ENCODE results near the gene DNAH17.
"Not testable (repeated sequence)": the region's sequence is repeated elsewhere in the genome, so short reads cannot be mapped to it uniquely, and the experiment has no call there.

DNAH17 gene

DNA sequence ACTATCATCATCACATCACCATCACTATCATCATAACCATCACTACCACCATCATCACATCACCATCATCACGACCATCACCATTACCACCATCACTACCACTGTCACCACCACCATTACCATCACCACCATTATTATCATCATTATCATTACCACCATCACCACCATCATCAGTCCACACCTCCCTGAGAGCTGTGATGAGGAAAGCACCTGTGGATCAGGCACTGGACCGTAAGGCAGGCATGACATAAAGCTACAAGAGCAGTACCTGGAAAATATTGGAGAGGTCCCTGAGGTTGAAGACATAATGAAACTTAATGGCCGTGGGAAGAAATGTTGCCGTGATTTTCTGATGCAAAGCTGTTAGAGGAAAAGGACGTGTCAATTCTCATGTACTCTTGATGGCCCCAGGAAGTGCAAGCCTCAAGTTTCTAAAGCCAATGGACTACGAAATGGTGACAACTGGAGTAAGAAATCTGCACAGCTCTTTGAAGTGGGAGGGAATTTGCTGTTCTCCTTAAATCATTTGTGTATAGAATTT is 98.4 kb downstream of the DNAH17 start:
- no peak overlapping the region for H3K4me3 ChIP-seq (ENCODE audit: low read depth, low read length)

DNA sequence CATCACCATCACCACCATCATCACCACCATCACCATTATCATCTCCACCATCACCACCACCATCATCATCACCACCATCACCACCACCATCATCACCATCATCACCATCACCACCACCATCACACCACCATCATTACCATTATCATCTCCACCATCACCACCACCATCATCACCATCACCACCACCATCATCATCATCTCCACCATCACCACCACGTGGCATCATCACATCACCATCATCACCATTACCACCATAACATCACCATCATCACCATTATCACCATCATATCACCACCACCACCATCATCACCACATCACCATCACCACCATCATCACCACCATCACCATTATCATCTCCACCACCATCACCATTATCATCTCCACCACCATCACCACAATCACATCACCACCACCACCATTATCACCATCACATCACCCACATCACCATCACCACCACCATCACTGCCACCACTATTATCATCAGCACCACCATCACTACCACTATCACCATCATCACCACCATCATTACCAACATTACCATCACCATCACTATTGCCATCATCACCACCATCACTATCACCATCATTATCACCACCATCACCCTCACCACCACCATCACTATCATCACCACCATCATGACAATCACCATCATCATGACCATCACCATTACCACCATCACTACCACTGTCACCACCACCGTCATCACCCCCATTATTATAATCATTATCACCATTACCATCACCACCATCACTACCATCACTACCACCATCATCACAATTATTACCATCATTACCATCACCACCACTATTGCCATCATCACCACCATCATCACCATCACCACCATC is 99.1 kb downstream of the DNAH17 start:
- no peak overlapping the region for H3K4me3 ChIP-seq (ENCODE audit: low read depth, low read length)

DNA sequence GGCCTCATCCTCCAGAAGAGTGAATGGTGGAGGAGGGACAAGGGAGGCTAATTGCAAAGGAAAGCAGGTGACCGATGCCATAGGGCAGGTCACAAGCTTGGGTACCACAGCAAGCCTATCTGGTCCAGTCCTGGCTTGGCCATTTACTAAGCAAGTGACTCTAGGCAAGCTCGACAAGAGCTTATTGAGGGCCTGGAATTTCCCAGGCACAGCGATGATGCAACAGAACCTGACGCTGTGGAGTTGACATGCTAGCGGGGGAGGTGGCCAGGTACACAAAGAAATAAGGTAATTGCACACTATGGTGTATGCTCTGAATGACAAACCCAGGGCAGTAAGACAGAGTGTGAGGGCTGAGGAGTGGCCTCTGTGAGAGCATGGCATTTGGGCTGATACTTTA is 100.2 kb downstream of the DNAH17 start:
- no peak overlapping the region for H3K4me3 ChIP-seq (ENCODE audit: low read depth, low read length)

DNA sequence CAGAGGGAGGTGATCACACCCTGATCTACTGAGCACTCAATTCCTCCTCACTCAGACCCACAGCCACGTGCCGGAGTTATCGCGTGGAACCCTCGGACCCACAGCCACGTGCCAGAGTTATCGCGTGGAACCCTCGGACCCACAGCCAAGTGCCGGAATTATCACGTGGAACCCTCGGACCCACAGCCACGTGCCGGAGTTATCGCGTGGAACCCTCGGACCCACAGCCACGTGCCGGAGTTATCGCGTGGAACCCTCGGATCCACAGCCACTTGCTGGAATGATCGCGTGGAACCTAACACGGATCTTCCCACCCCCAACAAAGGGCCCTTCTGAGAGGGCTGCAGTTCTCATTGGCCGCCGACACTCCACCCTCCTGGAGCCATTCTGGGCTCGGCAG is 101.0 kb downstream of the DNAH17 start:
- no peak overlapping the region for H3K4me3 ChIP-seq (ENCODE audit: low read depth, low read length)

DNA sequence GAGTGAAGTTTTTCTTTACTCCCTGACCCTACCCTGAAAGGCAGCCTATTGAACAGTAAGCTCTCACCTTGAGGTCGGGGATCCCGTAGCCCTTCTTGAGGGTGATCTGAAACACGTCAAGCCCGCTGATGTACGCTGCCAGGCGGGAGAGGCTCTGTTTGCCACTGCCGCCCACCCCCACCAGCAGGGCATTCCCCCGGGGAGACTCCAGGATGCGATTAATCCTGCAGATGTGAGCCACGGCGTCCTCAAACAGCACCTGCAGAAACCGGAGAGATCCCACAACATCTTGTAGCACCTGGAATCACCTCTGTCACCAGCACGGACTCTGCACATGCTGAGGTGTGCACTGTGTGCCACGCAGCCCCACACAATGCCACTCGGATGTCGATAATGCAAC is 102.0 kb downstream of the DNAH17 start:
- H3K4me3 ChIP-seq (ENCODE audit: low read depth, low read length) = no peak overlapping the region

DNA sequence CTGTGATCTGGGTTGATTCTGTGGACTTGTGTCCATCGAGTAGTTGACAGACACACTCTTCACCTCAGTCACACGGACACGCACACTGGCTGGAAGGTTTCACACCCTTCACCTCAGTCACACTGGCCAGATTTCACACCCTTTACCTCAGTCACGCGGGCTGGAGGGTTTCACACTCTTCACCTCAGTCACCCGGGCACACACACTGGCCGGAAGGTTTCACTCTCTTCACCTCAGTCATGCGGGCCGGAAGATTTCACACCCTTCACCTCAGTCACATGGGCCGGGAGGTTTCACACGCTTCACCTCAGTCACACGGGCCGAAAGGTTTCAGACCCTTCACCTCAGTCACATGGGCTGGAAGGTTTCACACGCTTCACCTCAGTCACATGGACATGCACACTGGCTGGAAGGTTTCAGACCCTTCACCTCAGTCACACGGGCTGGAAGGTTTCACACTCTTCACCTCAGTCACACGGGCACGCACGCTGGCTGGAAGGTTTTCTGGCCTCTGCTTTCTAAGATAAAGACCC is 102.5 kb downstream of the DNAH17 start:
- H3K4me3 ChIP-seq (ENCODE audit: low read depth, low read length) = no peak overlapping the region

DNA sequence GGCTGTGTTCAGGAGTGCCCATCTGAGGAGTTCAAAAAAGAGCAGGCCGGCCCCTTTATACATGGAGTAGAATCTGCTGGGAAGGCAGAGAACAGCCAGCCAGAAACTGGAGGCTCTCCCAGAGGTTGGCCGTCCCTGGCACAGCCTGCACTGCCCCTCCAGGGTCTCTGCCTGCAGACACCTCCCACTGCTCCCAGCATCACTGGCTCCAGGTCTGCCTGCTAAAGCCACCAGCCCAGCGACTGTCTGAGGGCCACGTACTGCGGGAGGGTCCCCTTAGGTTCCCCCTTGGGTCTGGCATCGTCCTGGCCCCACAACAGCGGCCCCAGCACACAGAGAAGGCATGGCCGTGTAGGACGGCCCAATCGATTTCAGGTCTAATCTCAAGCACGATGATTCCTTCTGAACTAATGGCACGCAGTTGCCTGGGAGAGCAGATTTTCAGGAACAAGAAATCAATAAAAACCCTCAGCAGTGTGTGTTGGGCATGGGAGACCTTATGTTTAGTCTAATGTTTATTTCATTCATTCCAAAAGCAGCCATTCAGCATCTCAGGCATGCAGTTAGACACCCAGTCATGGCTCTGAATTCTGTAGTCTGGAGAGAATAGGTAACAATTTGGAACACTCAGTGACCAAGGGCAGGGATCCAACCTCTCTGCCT is 103.1 kb downstream of the DNAH17 start:
- no peak overlapping the region for H3K4me3 ChIP-seq (ENCODE audit: low read depth, low read length)

DNA sequence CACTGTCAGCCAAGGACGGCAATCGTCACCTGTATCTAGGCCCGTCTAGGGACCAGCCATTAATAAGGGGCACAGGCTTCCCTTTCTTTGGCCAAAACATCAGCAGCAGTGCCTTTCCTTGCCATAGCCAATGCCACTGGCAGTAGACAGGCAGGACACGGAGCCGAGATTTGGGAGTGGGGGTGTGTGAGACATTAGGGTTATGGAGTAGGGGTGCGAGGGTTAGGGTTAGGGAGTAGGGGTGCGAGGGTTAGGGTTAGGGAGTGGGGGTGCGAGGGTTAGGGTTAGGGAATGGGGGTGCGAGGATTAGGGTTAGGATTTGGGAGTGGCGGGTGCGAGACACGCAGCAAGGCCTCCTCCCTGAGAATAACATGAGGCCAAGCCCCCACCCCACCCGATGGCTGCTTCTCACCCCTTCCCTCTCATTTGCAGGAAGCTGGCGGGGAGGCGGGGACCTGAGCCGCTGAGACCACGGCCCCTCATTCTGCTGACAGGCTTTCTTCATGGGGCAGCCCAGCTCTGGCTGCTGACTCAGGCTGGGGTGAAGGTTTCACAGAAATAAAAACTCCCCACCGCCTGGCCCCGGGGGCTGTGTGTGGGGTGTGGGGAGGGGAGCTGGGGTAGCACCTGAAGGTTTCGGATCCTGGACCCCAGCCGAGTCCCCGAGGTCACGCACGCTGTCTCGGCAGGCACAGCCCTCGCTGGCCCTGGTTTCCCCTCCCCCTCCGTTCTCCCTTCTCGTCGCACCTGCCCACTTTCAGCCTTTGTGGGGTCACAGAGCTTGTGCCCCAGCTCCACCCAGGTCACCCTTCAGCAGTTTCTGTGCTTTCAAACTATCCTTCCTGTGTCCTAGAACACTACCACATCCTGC is 104.9 kb downstream of the DNAH17 start:
- H3K4me3 ChIP-seq (ENCODE audit: low read depth, low read length) = no peak overlapping the region

DNA sequence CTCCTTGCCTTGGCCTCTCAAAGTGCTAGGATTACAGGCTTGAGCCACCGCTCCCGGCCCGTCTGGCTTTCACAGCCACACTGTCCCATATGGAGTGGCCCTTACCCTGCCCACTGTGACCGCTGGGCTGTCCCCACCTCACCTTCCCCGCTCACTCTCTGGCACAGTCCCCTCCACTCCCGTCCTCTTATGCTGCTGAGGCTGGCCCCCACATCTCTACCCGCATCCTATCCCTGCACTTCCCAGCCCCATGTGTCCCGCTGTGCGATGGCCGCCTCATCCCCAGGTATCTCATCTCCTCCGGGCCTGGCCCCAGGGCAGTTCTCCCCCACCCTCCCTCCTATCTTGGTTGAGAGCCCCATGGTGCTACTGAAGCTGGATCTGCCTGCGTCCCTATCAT is 105.6 kb downstream of the DNAH17 start:
- H3K4me3 ChIP-seq (ENCODE audit: low read depth, low read length) = no peak overlapping the region

DNA sequence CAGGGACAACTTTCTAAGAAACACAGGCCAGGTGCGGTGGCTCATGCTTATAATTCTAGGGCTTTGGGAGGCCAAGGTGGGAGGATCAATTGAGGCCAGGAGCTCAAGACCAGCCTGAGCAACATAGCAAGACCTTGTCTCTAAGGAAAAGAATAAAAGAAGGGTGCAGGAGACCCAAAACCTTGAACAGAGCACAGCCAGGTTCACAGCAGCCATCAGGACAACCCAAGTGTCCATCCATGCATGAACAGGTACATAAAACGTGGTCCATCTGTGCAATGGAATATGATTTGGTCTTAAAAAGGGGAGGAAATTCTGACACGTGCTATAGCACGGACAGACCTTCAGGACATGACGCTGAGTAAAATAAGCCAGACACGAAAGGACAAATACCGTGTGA is 107.8 kb downstream of the DNAH17 start:
- H3K4me3 ChIP-seq (ENCODE audit: low read depth, low read length) = no peak overlapping the region

DNA sequence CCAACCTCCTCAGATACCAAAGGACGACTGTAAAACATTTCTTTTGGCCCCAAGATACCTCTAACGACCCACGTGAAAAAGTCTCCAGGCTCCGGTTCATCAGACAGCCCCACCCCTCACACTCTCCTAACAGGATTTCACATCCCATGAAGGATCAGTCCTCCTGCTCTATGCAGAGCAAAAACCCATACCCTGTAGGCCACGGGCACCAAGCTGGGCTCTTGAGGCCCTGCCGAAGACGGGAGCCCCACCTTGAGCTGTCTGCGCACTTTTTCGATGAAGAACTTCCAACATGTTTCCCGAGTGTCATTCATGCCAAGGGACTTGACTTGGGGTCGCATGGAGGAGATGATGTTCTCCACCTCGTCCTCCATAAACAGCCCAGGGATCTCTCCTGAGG is 108.8 kb downstream of the DNAH17 start:
- H3K4me3 ChIP-seq (ENCODE audit: low read depth, low read length) = no peak overlapping the region

DNA sequence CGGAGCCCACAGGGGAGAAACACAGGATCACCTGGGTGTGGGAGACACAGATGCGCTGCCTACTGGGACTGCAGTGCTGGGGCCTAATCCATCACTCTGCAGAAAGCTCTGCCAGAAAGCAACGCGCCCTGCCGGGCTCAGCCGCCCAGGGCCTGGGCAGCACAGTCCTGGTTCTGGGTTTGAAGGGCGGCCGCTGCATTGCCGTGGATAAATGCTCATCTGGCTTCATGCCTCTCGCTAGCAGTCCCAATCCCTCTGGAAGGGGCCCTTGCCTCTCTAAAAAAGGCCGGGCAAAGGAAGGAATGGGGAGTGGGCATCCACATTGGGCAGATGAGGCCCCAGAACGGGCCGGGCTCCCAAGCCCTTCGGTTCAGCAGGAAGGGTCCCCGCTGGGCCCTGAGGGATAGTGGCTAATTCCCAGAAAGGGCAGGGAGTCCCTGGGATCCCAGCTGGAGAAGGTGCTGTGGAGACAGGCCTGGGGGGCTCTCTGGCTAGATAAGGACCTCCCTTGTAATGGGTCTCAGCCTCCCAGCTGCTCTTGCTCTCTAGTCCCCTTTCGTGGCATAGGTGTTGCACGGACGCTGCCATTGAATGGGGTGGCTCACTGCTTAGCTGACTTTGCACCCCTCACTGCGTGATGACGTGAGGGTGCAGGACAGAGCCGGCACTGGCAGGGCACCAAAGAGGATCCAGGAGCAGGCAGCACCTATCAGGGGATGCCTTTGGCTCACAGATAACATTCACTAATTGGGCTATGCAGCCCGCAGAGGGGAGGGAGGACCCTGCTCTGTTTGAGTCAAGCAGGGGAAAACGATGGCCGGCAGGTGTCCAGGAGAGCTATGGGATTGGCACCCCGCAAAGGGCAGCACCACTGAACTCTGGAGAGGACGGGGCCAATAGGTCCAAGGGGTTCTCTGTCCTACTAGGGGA is 110.1 kb downstream of the DNAH17 start:
- no peak overlapping the region for H3K4me3 ChIP-seq (ENCODE audit: low read depth, low read length)

DNA sequence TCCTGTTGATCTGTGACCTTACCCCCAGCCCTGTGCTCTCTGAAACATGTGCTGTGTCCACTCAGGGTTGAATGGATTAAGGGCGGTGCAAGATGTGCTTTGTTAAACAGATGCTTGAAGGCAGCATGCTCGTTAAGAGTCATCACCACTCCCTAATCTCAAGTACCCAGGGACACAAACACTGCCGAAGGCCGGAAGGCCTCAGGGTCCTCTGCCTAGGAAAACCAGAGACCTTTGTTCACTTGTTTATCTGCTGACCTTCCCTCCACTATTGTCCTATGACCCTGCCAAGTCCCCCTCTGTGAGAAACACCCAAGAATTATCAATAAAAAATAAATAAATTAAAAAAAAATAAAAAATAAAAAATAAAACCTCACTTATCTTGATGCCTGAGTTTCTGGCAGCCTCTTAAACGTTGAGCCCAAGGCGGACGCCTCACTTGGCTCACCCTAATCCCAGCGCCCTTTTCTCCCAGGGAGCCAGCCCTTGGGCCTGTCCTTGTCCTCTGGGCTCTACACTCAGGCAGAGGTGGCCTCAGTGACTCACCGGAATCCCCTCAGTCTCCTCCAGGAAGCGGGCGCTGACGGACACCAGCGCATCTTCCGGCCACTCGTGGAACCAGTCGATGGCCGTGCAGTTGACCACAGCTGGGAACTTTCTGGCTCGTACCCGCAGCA is 110.9 kb downstream of the DNAH17 start:
- not testable (repeated sequence) for H3K4me3 ChIP-seq (ENCODE audit: low read depth, low read length)

DNA sequence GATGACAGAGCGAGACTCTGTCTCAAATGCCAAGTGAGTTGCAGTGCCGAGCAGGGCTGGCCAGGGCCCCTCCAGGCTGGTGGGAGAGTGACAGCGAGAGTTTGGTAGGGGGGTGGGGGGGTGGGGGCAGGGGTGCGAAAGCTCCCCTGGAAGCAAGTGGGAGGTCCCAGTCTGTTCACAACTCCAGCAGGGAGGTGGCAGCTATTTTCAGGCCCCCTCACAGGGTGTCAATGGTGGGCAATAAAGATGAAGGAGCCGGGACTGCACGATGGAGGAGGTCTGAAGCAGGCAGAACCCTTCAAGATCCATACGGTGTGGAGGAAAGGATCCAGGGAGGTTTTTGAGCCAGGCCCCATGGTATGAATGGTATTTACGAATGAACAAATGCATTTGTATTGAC is 115.0 kb downstream of the DNAH17 start:
- H3K4me3 ChIP-seq (ENCODE audit: low read depth, low read length) = no peak overlapping the region

DNA sequence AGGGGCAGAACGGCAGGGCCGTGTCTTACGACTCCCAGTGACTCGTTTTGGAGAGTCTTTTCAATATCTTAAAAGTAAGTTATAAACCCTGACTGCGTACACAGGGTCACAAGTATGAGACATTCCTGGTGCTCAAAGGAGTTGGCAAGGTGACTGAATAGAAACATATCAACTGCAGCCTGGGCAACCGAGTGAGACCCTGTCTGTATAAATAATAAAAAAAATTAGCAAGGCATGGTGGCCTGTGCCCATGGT is 115.5 kb downstream of the DNAH17 start:
- H3K4me3 ChIP-seq (ENCODE audit: low read depth, low read length) = no peak overlapping the region

DNA sequence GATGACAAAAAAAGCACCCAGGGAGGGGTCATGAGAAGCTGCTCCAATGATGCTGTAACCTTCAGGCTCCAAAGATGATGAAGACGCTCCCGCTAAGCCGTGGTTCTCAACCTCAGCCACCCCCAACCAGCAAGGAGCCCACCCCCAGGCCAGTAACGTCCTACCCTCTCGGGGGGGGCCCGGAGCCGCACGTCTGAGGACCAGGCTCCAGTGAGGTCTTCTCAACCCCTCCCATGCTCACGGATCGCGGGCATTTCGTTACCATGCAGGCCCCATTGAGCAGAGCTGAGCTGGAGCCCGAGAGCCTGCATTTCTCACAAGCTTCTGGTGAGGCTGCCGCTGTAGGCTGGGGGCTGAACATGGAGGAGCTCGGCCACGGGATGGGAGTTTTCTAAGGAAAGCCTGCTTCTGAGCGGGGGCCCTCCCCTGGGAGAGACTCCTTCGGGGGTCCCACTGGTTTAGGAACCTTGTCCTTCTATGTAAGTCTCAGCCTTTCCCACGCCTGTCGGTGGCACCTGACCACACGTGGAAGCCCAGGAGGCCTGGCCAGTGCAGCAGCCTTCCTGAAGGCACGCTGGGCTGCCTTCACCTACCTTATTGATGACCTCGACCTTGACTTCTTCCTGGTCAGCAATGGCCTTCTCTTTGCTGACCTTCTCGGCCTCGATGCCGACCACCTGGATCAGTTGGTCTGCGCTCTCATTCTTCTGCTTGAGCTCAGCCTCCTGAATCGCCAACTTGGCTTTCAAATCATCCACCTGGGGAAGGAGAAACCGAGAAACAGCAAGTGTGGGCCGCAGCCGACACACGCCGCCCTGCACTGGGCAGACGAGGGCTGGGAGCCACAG is 116.0 kb downstream of the DNAH17 start:
- no peak overlapping the region for H3K4me3 ChIP-seq (ENCODE audit: low read depth, low read length)

DNA sequence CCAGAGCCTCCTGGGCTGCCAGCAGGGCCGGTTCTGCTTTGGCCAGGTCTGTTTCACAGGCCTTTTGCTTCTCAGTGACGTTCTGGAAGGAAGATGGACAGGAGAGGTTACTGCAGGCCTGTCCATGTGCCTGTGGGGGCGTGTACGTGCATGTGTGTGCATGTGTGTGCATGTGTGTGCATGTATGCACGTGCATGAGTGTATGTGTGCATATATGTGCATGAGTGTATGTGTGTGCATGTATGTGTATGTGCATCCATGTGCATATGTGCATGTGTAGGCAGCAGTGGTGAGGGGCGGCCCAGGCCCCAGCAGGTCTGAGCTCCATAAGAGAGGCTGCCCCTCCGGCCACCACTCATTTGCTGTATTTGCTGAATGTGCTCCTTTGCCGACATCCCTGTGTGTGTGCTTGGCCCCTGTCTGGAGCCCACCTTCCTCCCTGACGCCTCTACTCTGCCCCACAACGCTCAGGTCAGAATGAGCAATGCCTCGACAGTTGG is 117.0 kb downstream of the DNAH17 start:
- H3K4me3 ChIP-seq (ENCODE audit: low read depth, low read length) = no peak overlapping the region

DNA sequence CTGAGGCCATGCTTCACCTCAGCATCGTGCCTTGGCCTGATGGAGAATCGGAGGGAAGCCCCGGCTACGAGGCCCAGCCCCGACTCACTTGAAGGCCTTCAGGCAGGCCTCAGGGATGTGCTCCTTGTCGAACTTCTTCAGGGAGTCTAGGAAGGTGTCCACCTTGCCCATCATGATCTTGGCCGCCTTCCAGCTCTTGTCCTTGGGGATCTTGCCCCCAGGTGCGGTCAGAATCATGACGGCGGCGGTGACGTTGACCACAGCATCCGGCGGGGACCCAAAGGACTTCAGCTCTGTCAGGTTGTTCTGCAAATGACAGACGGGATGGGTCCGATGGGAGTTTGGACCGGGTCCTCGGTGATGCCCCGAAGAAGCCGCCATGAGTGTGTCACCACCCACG is 117.5 kb downstream of the DNAH17 start:
- no peak overlapping the region for H3K4me3 ChIP-seq (ENCODE audit: low read depth, low read length)

Measured in iPS-11a (cell line).